ENCODE measurements around the gene SAPCD1. TPM values are rescaled to one million over a fixed set of nuclear protein-coding genes. Genes with fewer than 3 reads are reported as not detected.

Gene SAPCD1
- total and polyA plus RNA-seq, 2 donors (not counting 3 experiments of a cell fraction or from before 2014, with no cell fraction given) = 1.6 to 11.7 TPM

DNA sequence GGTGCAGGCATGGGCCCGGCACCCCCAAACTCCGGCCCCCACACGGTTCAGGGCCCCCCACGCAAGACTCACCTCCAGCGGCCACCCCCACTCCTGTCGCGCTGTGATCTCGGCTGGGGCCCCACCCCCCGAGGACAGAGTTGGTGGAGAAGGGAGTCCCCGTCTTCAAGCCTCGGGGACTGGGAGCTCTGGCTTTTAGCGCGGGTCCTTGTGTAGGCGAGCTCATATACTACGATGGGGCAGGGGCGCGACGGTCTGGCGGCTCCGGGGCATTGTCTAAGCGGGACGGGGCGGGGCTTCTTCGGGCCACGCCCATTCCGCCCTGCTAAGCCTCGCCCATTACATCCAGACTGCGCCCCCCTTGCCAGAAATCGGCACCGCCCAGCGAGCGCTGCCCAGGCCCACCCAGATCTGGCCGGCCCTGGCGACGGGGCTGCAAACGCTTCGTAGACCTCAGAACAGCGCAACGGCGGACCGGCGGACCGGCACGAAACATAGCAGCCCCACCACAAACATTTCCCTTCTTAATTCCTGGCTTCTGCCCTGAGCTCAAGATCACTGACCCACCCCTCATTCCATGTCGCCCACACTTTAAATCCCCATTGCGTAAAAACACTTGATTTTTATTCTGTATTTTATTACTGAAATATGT, 32.4 kb upstream of the SAPCD1 start:
- DNase-seq (ENCODE audit: low read depth, low spot score) = peak; percentile 94
- H4K20me1 ChIP-seq (replicated peaks; ENCODE audit: control insufficient read depth, extremely low read depth, insufficient read depth, low read length) = no peaks in the 10 kb centered on the region
- H3K4me1 ChIP-seq (ENCODE audit: control insufficient read depth, extremely low read depth, insufficient read depth, low read length) = peaks cover 38% of the 10 kb centered on the region
- no peaks in the 10 kb centered on the region for H3K9me1 ChIP-seq (replicated peaks; ENCODE audit: control insufficient read depth, extremely low read depth, insufficient read depth, low read length)
- H3K4me3 ChIP-seq (replicated peaks in 1 of 3; ENCODE audit: insufficient read depth in 1 of 3, low read depth in 1 of 3, low read length in 3 of 3) = peak overlapping the region; percentile 66 to 94 (median 70)
- no TSS peak for BruUV-seq (replicated peaks)
- H3K79me2 ChIP-seq (ENCODE audit: control insufficient read depth, insufficient read depth, low read length) = peaks cover 23% of the 10 kb centered on the region
- peak overlapping the region; percentile 80 for H3K9ac ChIP-seq (replicated peaks; ENCODE audit: extremely low read depth, insufficient read depth, low read length)
- TF ChIP-seq POLR2AphosphoS5 (IDR thresholded peaks at IDR 0.05; ENCODE audit: insufficient read depth, low read depth, low read length) (peak; percentile 98), POLR2A (IDR thresholded peaks at IDR 0.05; ENCODE audit: low read depth, low read length) (peak; percentile 97), MYC (IDR thresholded peaks at IDR 0.05; ENCODE audit: low read depth, low read length) (no peak), GATA2 (IDR thresholded peaks at IDR 0.05; ENCODE audit: insufficient read depth, insufficient read length, low read depth, low read length) (no peak), FOS (IDR thresholded peaks at IDR 0.05; ENCODE audit: borderline replicate concordance, insufficient read depth, low read length) (no peak), JUN (IDR thresholded peaks at IDR 0.05; ENCODE audit: borderline replicate concordance, insufficient read depth, insufficient read length, low read depth) (no peak), EZH2 (IDR thresholded peaks at IDR 0.05; ENCODE audit: borderline replicate concordance, low read depth, low read length, severe bottlenecking) (no peak)
- TF ChIP-seq, protein P1, sequence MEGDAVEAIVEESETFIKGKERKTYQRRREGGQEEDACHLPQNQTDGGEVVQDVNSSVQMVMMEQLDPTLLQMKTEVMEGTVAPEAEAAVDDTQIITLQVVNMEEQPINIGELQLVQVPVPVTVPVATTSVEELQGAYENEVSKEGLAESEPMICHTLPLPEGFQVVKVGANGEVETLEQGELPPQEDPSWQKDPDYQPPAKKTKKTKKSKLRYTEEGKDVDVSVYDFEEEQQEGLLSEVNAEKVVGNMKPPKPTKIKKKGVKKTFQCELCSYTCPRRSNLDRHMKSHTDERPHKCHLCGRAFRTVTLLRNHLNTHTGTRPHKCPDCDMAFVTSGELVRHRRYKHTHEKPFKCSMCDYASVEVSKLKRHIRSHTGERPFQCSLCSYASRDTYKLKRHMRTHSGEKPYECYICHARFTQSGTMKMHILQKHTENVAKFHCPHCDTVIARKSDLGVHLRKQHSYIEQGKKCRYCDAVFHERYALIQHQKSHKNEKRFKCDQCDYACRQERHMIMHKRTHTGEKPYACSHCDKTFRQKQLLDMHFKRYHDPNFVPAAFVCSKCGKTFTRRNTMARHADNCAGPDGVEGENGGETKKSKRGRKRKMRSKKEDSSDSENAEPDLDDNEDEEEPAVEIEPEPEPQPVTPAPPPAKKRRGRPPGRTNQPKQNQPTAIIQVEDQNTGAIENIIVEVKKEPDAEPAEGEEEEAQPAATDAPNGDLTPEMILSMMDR (IDR thresholded peaks at IDR 0.05; ENCODE audit: extremely low read depth in 1 of 2, insufficient read depth in 1 of 2, low read depth in 1 of 2, low read length in 2 of 2) = peak in 1 of 2 donors; percentile 6
- POLR2A ChIA-PET = interaction anchor here (0.5 to 2.2 kb wide), 5 partner anchors 10 to 97 kb away, joined by 3 to 14 read pairs (median 4); partner anchors contain the start of genes HSPA1A, HSPA1B, HSPA1L and MSH5
- intact Hi-C loops (cut with micrococcal nuclease) = loop anchor here (1.0 to 10.0 kb wide), 8 partner anchors 8 to 185 kb away; partner anchors contain the start of genes ABHD16A, ATP6V1G2, DDX39B and HSPA1B
- peak; percentile 87 for FAIRE-seq
- H3K36me3 ChIP-seq (ENCODE audit: control insufficient read depth in 2 of 2, extremely low read depth in 1 of 2, insufficient read depth in 2 of 2, low read length in 2 of 2) = peaks cover 19 to 38% of the 10 kb centered on the region in 2 experiments
- no peak overlapping the region for H2AFZ ChIP-seq (ENCODE audit: low read depth, low read length)
- H3K27me3 ChIP-seq (ENCODE audit: control insufficient read depth in 2 of 2, insufficient read depth in 2 of 2, low read length in 2 of 2) = no peaks in the 10 kb centered on the region
- dilution Hi-C loops (cut with MboI; ENCODE audit: extremely low pct_ligation_motif_present, low sequenced_read_pairs) = no loop called here
- peak overlapping the region; percentile 73 for H3K4me2 ChIP-seq (ENCODE audit: insufficient read depth, low read length)
- CTCF ChIA-PET = interaction anchor here (0.8 to 5.4 kb wide), 21 partner anchors 8 to 222 kb away, joined by 3 to 42 read pairs (median 6); partner anchors contain the start of genes ABHD16A, HSPA1B, LSM2 and LY6G5C
- H3K27ac ChIP-seq (ENCODE audit: insufficient read depth, low read depth, low read length) = peak overlapping the region; percentile 54
- H3K9me3 ChIP-seq (replicated peaks; ENCODE audit: control insufficient read depth, insufficient read depth, low read length) = no peaks in the 10 kb centered on the region

Data from endothelial cell of umbilical vein (primary cell).